ENCODE measurements around the gene MATN1.

- TF ChIP-seq CTCF (IDR thresholded peaks at IDR 0.05) (peak; percentile 94 to 100 (median 99)), POLR2A (IDR thresholded peaks at IDR 0.05) (peak in 1 of 2 donors; percentile 96)
Measured at GRCh38 chr1:30718636-30719405, 4.6 kb downstream of the MATN1 start.
